HepG2 (cell line): ENCODE results near the gene PKDREJ. TPM values are rescaled to one million over a fixed set of nuclear protein-coding genes. Genes with fewer than 3 reads are reported as not detected.

Source experiments
- CEBPG ChIP-seq: IDR thresholded peaks from 2 replicates; pipeline ENCODE4 v1.6.1; 2016
- EHMT2 ChIP-seq: fragments of 200-600 bp; sonication (generic); IDR thresholded peaks from 2 replicates; pipeline ENCODE4 v1.7.0; 2017; ENCODE audit warnings: antibody characterized with exemption, low read depth, low read length, borderline replicate concordance
- GMEB2 ChIP-seq: IDR thresholded peaks from 2 replicates; pipeline ENCODE4 v1.6.1; 2016; ENCODE audit warnings: missing biosample characterization, missing genetic modification reagents, low read depth
- HES4 ChIP-seq: sonication (generic); formaldehyde crosslinking; IDR thresholded peaks from 2 replicates; pipeline ENCODE4 v1.9.0; 2021; ENCODE audit warnings: mild to moderate bottlenecking, missing genetic modification reagents, borderline replicate concordance
- JUNB ChIP-seq: sonication (generic); formaldehyde crosslinking; IDR thresholded peaks from 2 replicates; pipeline ENCODE4 v1.8.0; 2022; ENCODE audit warnings: missing genetic modification reagents, mild to moderate bottlenecking, borderline replicate concordance
- KDM4B ChIP-seq: sonication (generic); formaldehyde crosslinking; IDR thresholded peaks from 2 replicates; pipeline ENCODE4 v1.4.0; 2020; ENCODE audit warnings: missing genetic modification reagents
- NFRKB ChIP-seq: fragments of 450-650 bp; IDR thresholded peaks from 2 replicates; pipeline ENCODE4 v1.6.1; 2017
- RELA ChIP-seq: sonication (generic); formaldehyde crosslinking; IDR thresholded peaks from 2 replicates; pipeline ENCODE4 v1.4.0; 2020; ENCODE audit warnings: missing genetic modification reagents
- SIN3B ChIP-seq: fragments of 150-350 bp; IDR thresholded peaks from 2 replicates; pipeline ENCODE4 v1.6.1; 2014; ENCODE audit warnings: low read length
- TRAFD1 ChIP-seq: sonication (generic); formaldehyde crosslinking; IDR thresholded peaks from 2 replicates; pipeline ENCODE4 v1.5.1; 2020; ENCODE audit warnings: missing genetic modification reagents, mild to moderate bottlenecking, borderline replicate concordance
- ZBTB14 ChIP-seq: sonication (generic); formaldehyde crosslinking; IDR thresholded peaks from 2 replicates; pipeline ENCODE4 v1.4.0; 2020; ENCODE audit warnings: missing genetic modification reagents
- ZBTB20 ChIP-seq: sonication (generic); formaldehyde crosslinking; IDR thresholded peaks from 2 replicates; pipeline ENCODE4 v1.8.1; 2023; ENCODE audit warnings: missing genetic modification reagents, low read depth, mild to moderate bottlenecking, borderline replicate concordance
- ZFP91 ChIP-seq: sonication (generic); formaldehyde crosslinking; IDR thresholded peaks from 2 replicates; pipeline ENCODE4 v1.9.0; 2022; ENCODE audit warnings: missing genetic modification reagents, mild to moderate bottlenecking, borderline replicate concordance
- ZMYM4 ChIP-seq: sonication (generic); formaldehyde crosslinking; IDR thresholded peaks from 2 replicates; pipeline ENCODE4 v1.8.1; 2023; ENCODE audit warnings: mild to moderate bottlenecking, missing genetic modification reagents
- ZNF101 ChIP-seq: sonication (generic); formaldehyde crosslinking; IDR thresholded peaks from 2 replicates; pipeline ENCODE4 v1.4.0; 2020; ENCODE audit warnings: mild to moderate bottlenecking, low read depth, missing genetic modification reagents, borderline replicate concordance
- ZNF180 ChIP-seq: sonication (generic); formaldehyde crosslinking; IDR thresholded peaks from 2 replicates; pipeline ENCODE4 v1.4.0; 2020; ENCODE audit warnings: low read depth, missing genetic modification reagents, borderline replicate concordance
- ZNF597 ChIP-seq: sonication (generic); formaldehyde crosslinking; IDR thresholded peaks from 2 replicates; pipeline ENCODE4 v1.5.0; 2020; ENCODE audit warnings: missing genetic modification reagents
- ZUFSP ChIP-seq: sonication (generic); formaldehyde crosslinking; IDR thresholded peaks from 2 replicates; pipeline ENCODE4 v1.9.0; 2021; ENCODE audit warnings: missing genetic modification reagents, mild to moderate bottlenecking, borderline replicate concordance
- polyA plus RNA-seq, 8 experiments: library from polyadenylated mRNA; depleted of rRNA in 3 of 8; stranded (reverse) in 7 of 8; unstranded in 1 of 8; fragments of >200 nt; fragmentation: Illumina TruSeq in 4 of 8; extraction: Trizol in 4 of 8; gene quantifications; 2 replicates each; pipeline versions ENCODE4 v1.2.1 to v1.2.3, GENCODE V29; 2011 to 2016; ENCODE audit warnings: low read depth in 4 of 8, missing spikeins in 1 of 8, mixed read lengths in 1 of 8; ENCODE audit not compliant: insufficient read depth in 1 of 8
- total RNA-seq, 5 experiments: library from RNA; depleted of rRNA; stranded (reverse); fragments of >200 nt; fragmentation: Illumina TruSeq; extraction: Trizol; gene quantifications; 2 replicates each; pipeline ENCODE4 v1.2.3, GENCODE V29; 2016; ENCODE audit warnings: low read depth in 1 of 5

PKDREJ gene
- total and polyA plus RNA-seq, 2 of the 13 experiments (the other 11 are each of a cell fraction or from before 2014, with no cell fraction given): not detected

- TF ChIP-seq TRAFD1 (CRISPR knock-in tag) (no peak), ZUFSP (CRISPR knock-in tag) (no peak), ZNF101 (CRISPR knock-in tag) (peak; percentile 66; the same call in 1 of the 2 replicates), CEBPG (no peak), JUNB (CRISPR knock-in tag) (no peak), EHMT2 (no peak), ZBTB14 (CRISPR knock-in tag) (peak; percentile 76), KDM4B (CRISPR knock-in tag) (no peak; the same call in 1 of the 2 replicates), HES4 (CRISPR knock-in tag) (peak; percentile 92), ZNF180 (0 out of 2 replicates have a peak, but pooled peaks have one; percentile 31), NFRKB (no peak), GMEB2 (CRISPR knock-in tag) (no peak), ZFP91 (peak; percentile 94), ZNF597 (CRISPR knock-in tag) (no peak), SIN3B (no peak), ZBTB20 (no peak), RELA (CRISPR knock-in tag) (no peak), ZMYM4 (peak; percentile 68; the same call in 1 of the 2 replicates)
Measured at GRCh38 chr22:46250035-46250782, 12.9 kb downstream of the PKDREJ start, which contains the start of gene CDPF1 (continued).
